ENCODE data around the gene PSMB5.

PSMB5 gene

GRCh38 chr14:23025151-23025814 lies 9.4 kb downstream of the PSMB5 start:
- no peak for TF ChIP-seq CTCF (IDR thresholded peaks at IDR 0.05; ENCODE audit: insufficient read depth, low read length, poor library complexity, severe bottlenecking)
- Histone ChIP-seq H3K4me3 (replicated peaks; ENCODE audit: low read depth, low read length) (no peak overlapping the region), H3K27me3 (replicated peaks; ENCODE audit: control insufficient read depth, insufficient read depth, low read length) (no peaks in the 10 kb centered on the region), H3K36me3 (ENCODE audit: control insufficient read depth, insufficient read depth, low read length) (peaks cover 14% of the 10 kb centered on the region)
- DNase-seq (ENCODE audit: extremely low read depth, insufficient read length) = no peak

- TF ChIP-seq CTCF (IDR thresholded peaks at IDR 0.05; ENCODE audit: insufficient read depth, low read length, poor library complexity, severe bottlenecking) = no peak
- no peak overlapping the region for H3K4me3 ChIP-seq (replicated peaks; ENCODE audit: low read depth, low read length)
- DNase-seq (ENCODE audit: extremely low read depth, insufficient read length) = no peak
- no peaks in the 10 kb centered on the region for H3K27me3 ChIP-seq (replicated peaks; ENCODE audit: control insufficient read depth, insufficient read depth, low read length)
- H3K36me3 ChIP-seq (ENCODE audit: control insufficient read depth, insufficient read depth, low read length) = peaks cover 14% of the 10 kb centered on the region
Measured at GRCh38 chr14:23024612-23025075, 10.1 kb downstream of the PSMB5 start.

GRCh38 chr14:23023795-23024152 lies 10.9 kb downstream of the PSMB5 start:
- H3K4me3 ChIP-seq (replicated peaks; ENCODE audit: low read depth, low read length) = no peak overlapping the region
- TF ChIP-seq CTCF (IDR thresholded peaks at IDR 0.05; ENCODE audit: insufficient read depth, low read length, poor library complexity, severe bottlenecking) = no peak
- peaks cover 10% of the 10 kb centered on the region for H3K36me3 ChIP-seq (ENCODE audit: control insufficient read depth, insufficient read depth, low read length)
- H3K27me3 ChIP-seq (replicated peaks; ENCODE audit: control insufficient read depth, insufficient read depth, low read length) = no peaks in the 10 kb centered on the region
- no peak for DNase-seq (ENCODE audit: extremely low read depth, insufficient read length)

GRCh38 chr14:23023022-23023794 lies 11.5 kb downstream of the PSMB5 start:
- H3K36me3 ChIP-seq (ENCODE audit: control insufficient read depth, insufficient read depth, low read length) = peaks cover 10% of the 10 kb centered on the region
- DNase-seq (ENCODE audit: extremely low read depth, insufficient read length) = no peak
- H3K4me3 ChIP-seq (replicated peaks; ENCODE audit: low read depth, low read length) = no peak overlapping the region
- no peak for TF ChIP-seq CTCF (IDR thresholded peaks at IDR 0.05; ENCODE audit: insufficient read depth, low read length, poor library complexity, severe bottlenecking)
- H3K27me3 ChIP-seq (replicated peaks; ENCODE audit: control insufficient read depth, insufficient read depth, low read length) = no peaks in the 10 kb centered on the region

- DNase-seq (ENCODE audit: extremely low read depth, insufficient read length) = no peak
- Histone ChIP-seq H3K4me3 (replicated peaks; ENCODE audit: low read depth, low read length) (no peak overlapping the region), H3K36me3 (ENCODE audit: control insufficient read depth, insufficient read depth, low read length) (peaks cover 10% of the 10 kb centered on the region)
Measured at GRCh38 chr14:23021889-23022442, 12.7 kb downstream of the PSMB5 start.

More at GRCh38 chr14:23021889-23022442, 12.7 kb downstream of the PSMB5 start:
- no peak for TF ChIP-seq CTCF (IDR thresholded peaks at IDR 0.05; ENCODE audit: insufficient read depth, low read length, poor library complexity, severe bottlenecking)
- no peaks in the 10 kb centered on the region for H3K27me3 ChIP-seq (replicated peaks; ENCODE audit: control insufficient read depth, insufficient read depth, low read length)
